HG02571 (cell line): ENCODE data around the gene CYP2F1.
"Not testable (repeated sequence)": the region's sequence is repeated elsewhere in the genome, so short reads cannot be mapped to it uniquely, and the experiment has no call there.

Source experiments
- ATAC-seq: cut with Tn5 transposase; IDR thresholded peaks from one replicate; pipeline ENCODE4 v1.9.1; 2021; ENCODE audit warnings: mild to moderate bottlenecking, moderate library complexity; ENCODE audit not compliant: unreplicated experiment

CYP2F1 gene

GRCh38 chr19:41123716-41124294 is 9.6 kb downstream of the CYP2F1 start:
- no peak for ATAC-seq

- ATAC-seq: not testable (repeated sequence)
Measured at GRCh38 chr19:41126765-41127203, 12.6 kb downstream of the CYP2F1 start.

GRCh38 chr19:41127362-41127761 is 13.1 kb downstream of the CYP2F1 start:
- not testable (repeated sequence) for ATAC-seq

- ATAC-seq: not testable (repeated sequence)
Measured at GRCh38 chr19:41127801-41128300, 13.6 kb downstream of the CYP2F1 start.

- ATAC-seq: no peak
Measured at GRCh38 chr19:41128692-41129091, 14.5 kb downstream of the CYP2F1 start.

GRCh38 chr19:41131186-41131585 is 17.0 kb downstream of the CYP2F1 start:
- ATAC-seq: no peak

GRCh38 chr19:41133260-41133659 is 19.0 kb downstream of the CYP2F1 start:
- ATAC-seq: no peak

GRCh38 chr19:41134616-41135015 is 20.4 kb downstream of the CYP2F1 start:
- ATAC-seq: no peak

- not testable (repeated sequence) for ATAC-seq
Measured at GRCh38 chr19:41135390-41136384, 21.5 kb downstream of the CYP2F1 start.

GRCh38 chr19:41136636-41137455 is 22.6 kb downstream of the CYP2F1 start:
- ATAC-seq: no peak

GRCh38 chr19:41144403-41144802 is 30.2 kb downstream of the CYP2F1 start:
- no peak for ATAC-seq

- ATAC-seq: no peak
Measured at GRCh38 chr19:41149831-41150230, 35.6 kb downstream of the CYP2F1 start.

GRCh38 chr19:41150986-41151385 is 36.8 kb downstream of the CYP2F1 start:
- not testable (repeated sequence) for ATAC-seq

- ATAC-seq: no peak
Measured at GRCh38 chr19:41154060-41154459, 39.8 kb downstream of the CYP2F1 start.

- no peak for ATAC-seq
Measured at GRCh38 chr19:41156207-41156606, 42.0 kb downstream of the CYP2F1 start.

GRCh38 chr19:41159881-41160280 is 45.6 kb downstream of the CYP2F1 start:
- ATAC-seq: no peak

- no peak for ATAC-seq
Measured at GRCh38 chr19:41161903-41162302, 47.7 kb downstream of the CYP2F1 start.

GRCh38 chr19:41166944-41167804 is 52.9 kb downstream of the CYP2F1 start:
- no peak for ATAC-seq

- ATAC-seq: no peak
Measured at GRCh38 chr19:41172297-41173164, 58.3 kb downstream of the CYP2F1 start.
